Nephron (organoid): ENCODE results near the gene TMEM117.

Experiments used
- H3K27ac Mint-ChIP-seq, 3 experiments: 2 replicates each; pipeline ENCODE4 v1.8.0; 2020; ENCODE audit warnings: mixed read lengths in 3 of 3, mild to moderate bottlenecking in 2 of 3, moderate library complexity in 1 of 3
- H3K27me3 Mint-ChIP-seq: 2 replicates; pipeline ENCODE4 v1.8.0; 2021; ENCODE audit warnings: low read depth, mild to moderate bottlenecking, moderate library complexity, mixed read lengths
- H3K36me3 Mint-ChIP-seq: 2 replicates; pipeline ENCODE4 v1.8.0; 2020; ENCODE audit warnings: low read depth, mixed read lengths
- H3K4me1 Mint-ChIP-seq: 2 replicates; pipeline ENCODE4 v1.8.0; 2020; ENCODE audit warnings: mixed read lengths
- H3K4me3 Mint-ChIP-seq, 3 experiments: 2 replicates each; pipeline ENCODE4 v1.8.0; 2020; ENCODE audit warnings: mild to moderate bottlenecking in 3 of 3, mixed read lengths in 3 of 3, moderate library complexity in 2 of 3
- H3K9me3 Mint-ChIP-seq: 2 replicates; pipeline ENCODE4 v1.8.0; 2020; ENCODE audit warnings: mixed read lengths
- TF ChIP-seq, protein P1 (sequence below), 3 experiments: fragments of 200-600 bp; sonication (generic); IDR thresholded peaks; one replicate each; pipeline ENCODE4 v1.5.0; 2021; ENCODE audit warnings: antibody characterized with exemption in 3 of 3; ENCODE audit not compliant: unreplicated experiment in 3 of 3

Gene TMEM117

DNA sequence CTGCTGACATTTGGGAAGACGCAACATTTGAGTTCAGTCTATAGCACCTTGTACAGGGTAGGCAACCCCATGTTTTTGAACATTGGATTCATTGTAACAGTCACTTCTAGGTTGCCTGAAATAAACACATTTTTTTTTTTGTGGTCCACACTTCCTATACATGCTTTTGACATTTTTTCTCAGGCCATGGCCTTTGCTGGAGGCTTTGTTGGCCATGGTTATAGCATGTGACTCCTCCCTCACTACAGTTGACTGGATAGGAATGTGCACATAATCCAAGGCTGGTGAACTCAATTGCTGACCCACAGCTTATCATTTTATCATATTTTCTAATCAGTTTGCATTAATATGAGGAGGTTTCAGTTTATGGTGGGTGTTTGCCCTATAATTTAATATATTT lies 60.6 kb downstream of the TMEM117 start:
- H3K36me3 Mint-ChIP-seq = peaks cover 3% of the 10 kb centered on the region
- H3K27me3 Mint-ChIP-seq = no peaks in the 10 kb centered on the region
- peak overlapping the region in 1 of 3 experiments; percentile 0 for H3K27ac Mint-ChIP-seq
- no peak overlapping the region for H3K4me3 Mint-ChIP-seq
- H3K4me1 Mint-ChIP-seq = peaks cover 7% of the 10 kb centered on the region
- TF ChIP-seq, protein P1, sequence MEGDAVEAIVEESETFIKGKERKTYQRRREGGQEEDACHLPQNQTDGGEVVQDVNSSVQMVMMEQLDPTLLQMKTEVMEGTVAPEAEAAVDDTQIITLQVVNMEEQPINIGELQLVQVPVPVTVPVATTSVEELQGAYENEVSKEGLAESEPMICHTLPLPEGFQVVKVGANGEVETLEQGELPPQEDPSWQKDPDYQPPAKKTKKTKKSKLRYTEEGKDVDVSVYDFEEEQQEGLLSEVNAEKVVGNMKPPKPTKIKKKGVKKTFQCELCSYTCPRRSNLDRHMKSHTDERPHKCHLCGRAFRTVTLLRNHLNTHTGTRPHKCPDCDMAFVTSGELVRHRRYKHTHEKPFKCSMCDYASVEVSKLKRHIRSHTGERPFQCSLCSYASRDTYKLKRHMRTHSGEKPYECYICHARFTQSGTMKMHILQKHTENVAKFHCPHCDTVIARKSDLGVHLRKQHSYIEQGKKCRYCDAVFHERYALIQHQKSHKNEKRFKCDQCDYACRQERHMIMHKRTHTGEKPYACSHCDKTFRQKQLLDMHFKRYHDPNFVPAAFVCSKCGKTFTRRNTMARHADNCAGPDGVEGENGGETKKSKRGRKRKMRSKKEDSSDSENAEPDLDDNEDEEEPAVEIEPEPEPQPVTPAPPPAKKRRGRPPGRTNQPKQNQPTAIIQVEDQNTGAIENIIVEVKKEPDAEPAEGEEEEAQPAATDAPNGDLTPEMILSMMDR (IDR thresholded peaks at IDR 0.05; ENCODE audit: unreplicated experiment in 3 of 3) = no peak
- no peaks in the 10 kb centered on the region for H3K9me3 Mint-ChIP-seq

DNA sequence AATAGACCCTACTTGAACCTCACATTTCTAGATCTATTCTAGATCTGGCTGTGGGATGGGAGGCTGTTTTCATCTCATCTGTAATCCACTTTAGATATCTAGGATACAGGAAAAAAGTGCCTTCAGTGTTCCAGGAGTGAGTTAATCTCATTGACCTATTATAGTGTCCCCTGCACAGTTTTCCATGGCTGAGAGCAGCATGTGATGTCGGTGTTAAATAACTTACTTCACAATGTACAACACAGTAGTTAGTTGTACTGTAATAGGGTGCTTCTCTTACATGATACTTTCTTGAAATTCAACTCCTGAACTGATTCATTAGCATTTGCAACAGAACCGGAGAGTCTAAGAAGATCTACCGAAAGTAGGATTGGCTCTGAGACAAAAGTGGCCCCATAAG lies 62.6 kb downstream of the TMEM117 start:
- no peaks in the 10 kb centered on the region for H3K27me3 Mint-ChIP-seq
- no peak overlapping the region for H3K4me3 Mint-ChIP-seq
- H3K4me1 Mint-ChIP-seq = peaks cover 7% of the 10 kb centered on the region
- H3K27ac Mint-ChIP-seq = no peak overlapping the region
- peaks cover 3% of the 10 kb centered on the region for H3K36me3 Mint-ChIP-seq
- TF ChIP-seq, protein P1 (IDR thresholded peaks at IDR 0.05; ENCODE audit: unreplicated experiment in 3 of 3) = no peak
- no peaks in the 10 kb centered on the region for H3K9me3 Mint-ChIP-seq

DNA sequence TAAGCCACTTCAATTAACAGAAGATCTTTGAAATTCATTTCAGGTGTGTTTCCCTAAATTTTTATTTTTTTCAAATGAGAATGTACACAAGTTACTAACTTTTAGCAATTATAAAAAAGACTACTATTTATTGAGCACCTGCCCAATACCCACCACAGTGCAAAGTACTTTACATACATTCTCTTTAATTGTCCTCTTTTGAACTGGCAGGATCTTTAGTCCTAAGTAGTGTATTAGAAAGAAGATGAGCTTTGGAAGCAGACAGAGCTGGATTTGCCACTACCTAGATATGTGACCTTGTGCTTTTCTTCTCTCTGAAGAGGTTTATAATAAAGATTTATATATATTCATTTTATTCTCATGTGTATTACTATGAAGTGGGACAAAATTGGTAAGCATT lies 63.7 kb downstream of the TMEM117 start:
- peaks cover 3% of the 10 kb centered on the region for H3K36me3 Mint-ChIP-seq

DNA sequence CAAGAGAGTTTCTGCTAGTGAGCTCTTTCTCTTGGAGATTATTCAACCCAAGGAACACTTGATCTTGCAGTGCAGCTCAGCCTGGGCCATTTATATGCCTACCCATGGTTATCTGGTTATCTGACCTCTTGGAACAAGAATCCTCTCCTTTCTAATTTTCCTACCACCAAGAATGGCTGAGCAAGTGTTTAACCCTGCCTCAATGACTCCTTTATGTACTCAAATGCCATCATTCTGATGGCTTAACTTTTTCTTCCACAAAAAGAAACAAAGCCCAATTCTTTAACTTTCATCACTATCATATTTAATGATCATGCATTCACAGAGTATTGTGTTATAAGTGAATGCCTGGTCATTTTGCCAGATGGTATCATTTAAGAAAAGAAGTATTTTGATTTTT lies 67.8 kb downstream of the TMEM117 start:
- Mint-ChIP-seq H3K27me3 (no peaks in the 10 kb centered on the region), H3K36me3 (no peaks in the 10 kb centered on the region), H3K4me3 (no peak overlapping the region), H3K27ac (no peak overlapping the region), H3K9me3 (peaks cover 6% of the 10 kb centered on the region), H3K4me1 (peaks cover 3% of the 10 kb centered on the region)
- TF ChIP-seq, protein P1 (IDR thresholded peaks at IDR 0.05; ENCODE audit: unreplicated experiment in 3 of 3) = no peak

More for the DNA sequence above, 63.7 kb downstream of the TMEM117 start:
- Mint-ChIP-seq H3K4me3 (no peak overlapping the region), H3K4me1 (peaks cover 7% of the 10 kb centered on the region), H3K27me3 (no peaks in the 10 kb centered on the region), H3K27ac (no peak overlapping the region), H3K9me3 (no peaks in the 10 kb centered on the region)
- TF ChIP-seq, protein P1 (IDR thresholded peaks at IDR 0.05; ENCODE audit: unreplicated experiment in 3 of 3) = no peak

DNA sequence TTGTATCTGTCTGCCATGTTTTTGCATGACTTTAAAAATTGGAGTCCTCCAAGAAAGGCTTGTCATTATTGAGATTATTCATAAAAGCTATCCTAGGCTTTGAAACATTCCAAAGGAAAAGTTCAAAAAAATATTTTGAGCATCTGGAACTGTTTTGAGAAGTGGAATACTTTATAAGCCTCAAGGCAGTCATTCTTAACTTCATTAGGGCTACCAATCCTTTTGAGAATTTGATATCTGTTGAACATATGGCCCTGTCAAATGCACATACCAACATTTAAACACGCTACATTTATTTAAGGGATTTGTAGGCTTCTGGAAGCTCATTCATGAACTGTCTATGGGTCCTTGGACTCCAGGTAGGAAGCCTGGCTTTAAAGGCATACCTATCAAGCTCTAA lies 77.0 kb downstream of the TMEM117 start:
- Mint-ChIP-seq H3K36me3 (no peaks in the 10 kb centered on the region), H3K27ac (no peak overlapping the region), H3K27me3 (no peaks in the 10 kb centered on the region), H3K4me1 (peaks cover 3% of the 10 kb centered on the region), H3K4me3 (no peak overlapping the region), H3K9me3 (peaks cover 3% of the 10 kb centered on the region)
- TF ChIP-seq, protein P1 (IDR thresholded peaks at IDR 0.05; ENCODE audit: unreplicated experiment in 3 of 3) = no peak

DNA sequence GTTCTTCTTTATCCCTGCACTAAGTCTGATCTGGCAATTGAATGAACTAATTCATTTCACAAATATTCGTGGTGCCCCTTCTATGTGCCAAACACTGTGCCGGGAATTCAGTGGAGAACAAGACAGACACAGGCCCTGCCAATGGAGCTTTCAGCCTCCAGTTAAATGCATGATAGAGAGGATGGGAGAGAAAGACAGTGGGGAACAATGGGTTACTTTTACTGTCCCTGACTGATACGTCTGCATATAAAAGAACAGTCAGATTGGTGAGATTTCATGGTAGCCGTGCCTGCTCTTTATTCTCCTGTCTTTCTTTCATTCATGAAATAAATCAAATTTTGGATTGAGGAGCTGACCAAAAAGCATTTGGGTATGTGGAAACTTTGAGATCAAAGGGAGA lies 78.5 kb downstream of the TMEM117 start:
- H3K27ac Mint-ChIP-seq = no peak overlapping the region
- no peak overlapping the region for H3K4me3 Mint-ChIP-seq

More for the DNA sequence above, 78.5 kb downstream of the TMEM117 start:
- Mint-ChIP-seq H3K36me3 (no peaks in the 10 kb centered on the region), H3K9me3 (no peaks in the 10 kb centered on the region), H3K27me3 (no peaks in the 10 kb centered on the region), H3K4me1 (peaks cover 3% of the 10 kb centered on the region)
- TF ChIP-seq, protein P1 (IDR thresholded peaks at IDR 0.05; ENCODE audit: unreplicated experiment in 3 of 3) = no peak
